Activated naive CD8-positive, alpha-beta T cell treated with anti-CD3 and anti-CD28 coated beads, Interleukin-2, amount 50 U/mL, for 16 hours (primary cell): ENCODE data around the gene NOS1AP.
"Not testable (repeated sequence)": the region's sequence is repeated elsewhere in the genome, so short reads cannot be mapped to it uniquely, and the experiment has no call there.

ENCODE experiments used
- DNase-seq: peaks from one replicate; pipeline ENCODE4 v3.0.0-alpha.2; 2020; ENCODE audit warnings: low read depth, low spot score

The NOS1AP gene

DNA sequence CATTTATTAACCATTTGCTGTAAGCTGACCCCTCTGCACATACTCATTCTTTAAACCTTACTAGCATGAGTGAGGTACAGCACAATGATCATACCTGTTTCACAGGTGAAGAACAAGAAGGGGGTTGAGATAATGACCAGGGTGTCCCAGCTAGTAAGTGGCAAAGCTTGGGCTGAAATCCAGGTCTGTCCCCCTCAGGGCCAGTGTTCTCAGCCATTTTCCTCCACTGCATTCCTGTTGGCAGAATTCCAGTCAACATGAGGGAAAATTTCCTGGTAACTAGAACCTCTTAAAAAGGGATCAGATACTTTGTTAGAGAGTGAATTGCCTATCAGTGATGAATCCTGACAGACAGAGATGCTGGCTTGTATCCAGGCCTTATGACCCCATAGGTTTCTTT is 259.0 kb downstream of the NOS1AP start:
- no peak for DNase-seq

DNA sequence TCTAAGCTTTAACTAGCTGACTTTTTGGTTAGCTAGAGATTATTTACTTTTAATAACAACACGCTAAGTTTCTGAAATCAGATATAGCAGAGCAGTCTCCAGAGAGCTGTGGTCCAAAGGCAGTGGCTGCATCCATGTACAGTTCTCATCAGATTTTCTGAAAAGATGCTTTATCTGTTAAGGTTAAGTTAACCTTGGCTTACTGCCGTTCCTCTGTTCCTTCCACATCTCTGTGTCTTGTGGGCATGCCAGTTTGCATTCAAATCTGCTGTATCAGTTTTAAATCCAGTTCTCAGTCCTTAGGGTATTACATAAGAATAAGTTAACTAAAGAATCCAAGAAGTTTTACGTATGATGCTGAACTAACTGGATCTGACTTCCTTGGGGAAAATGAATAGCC is 260.3 kb downstream of the NOS1AP start:
- DNase-seq: no peak

DNA sequence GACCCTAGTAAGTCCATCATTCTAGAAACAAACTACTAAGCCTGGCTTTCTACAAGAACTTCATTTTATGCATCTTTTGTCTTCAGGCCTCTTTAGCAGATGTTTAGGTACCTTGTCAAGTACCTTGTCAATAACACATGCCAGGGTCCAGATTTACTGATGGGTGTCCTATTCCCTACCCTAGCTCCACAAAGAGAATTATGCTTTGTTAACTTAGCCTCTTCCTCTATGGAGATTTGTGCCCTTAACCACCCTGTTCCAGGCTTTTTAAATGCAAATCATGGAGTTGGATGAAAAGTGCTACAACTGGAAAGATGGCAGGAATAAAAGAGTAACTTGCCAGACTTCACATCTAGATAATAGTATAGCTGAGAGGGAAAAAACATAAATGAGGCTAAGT is 264.5 kb downstream of the NOS1AP start:
- DNase-seq: no peak

DNA sequence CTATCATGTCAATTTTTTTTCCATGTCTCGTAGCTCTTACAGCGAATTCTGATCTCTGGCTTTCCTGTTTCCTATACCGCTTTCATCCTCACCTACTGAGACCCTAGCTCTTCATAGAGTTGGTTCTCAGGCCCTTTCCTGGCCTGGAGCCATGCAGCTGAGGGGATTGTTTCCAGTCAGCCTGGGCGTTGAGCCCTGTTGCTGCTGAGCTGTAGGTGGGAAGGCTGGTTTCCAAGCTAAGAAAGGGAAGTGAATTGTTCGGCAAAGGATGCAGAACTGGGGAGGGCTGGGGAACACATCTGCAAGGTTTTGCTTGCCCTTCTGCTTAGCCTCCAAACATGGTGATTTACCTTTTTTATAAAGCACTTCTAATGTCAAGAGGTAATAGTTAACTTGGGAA is 265.6 kb downstream of the NOS1AP start:
- no peak for DNase-seq

DNA sequence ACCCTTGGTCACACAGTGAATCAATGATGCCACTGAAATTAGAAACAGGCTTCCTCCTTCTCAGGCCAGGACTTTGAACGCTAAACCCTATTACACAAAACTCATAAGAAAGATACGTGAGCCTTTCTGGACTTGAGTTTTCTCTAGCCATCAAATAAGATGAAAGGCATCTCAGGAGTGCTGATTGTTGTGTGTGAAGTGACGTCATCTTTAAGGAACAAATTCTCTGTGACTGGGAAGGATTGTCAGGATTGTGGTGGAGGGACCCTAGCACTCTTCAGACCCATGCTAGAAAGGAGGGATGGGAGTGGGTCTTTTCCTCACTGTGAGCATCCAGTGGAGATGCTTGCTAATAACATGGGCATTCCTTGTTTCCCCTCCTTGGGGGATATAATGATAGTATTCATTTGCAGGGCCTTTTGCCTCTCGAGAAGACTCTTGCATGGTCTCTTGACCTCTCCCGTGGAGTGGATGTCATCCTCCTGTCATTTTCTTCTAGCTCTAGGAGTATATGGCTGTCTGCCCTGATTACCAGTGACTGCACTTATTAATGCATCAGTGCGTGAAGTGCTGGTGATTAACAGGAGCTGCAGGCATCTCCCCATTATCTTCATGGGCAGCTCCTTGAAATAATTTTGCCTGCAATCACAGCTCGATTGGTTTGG is 267.3 kb downstream of the NOS1AP start:
- DNase-seq: no peak

DNA sequence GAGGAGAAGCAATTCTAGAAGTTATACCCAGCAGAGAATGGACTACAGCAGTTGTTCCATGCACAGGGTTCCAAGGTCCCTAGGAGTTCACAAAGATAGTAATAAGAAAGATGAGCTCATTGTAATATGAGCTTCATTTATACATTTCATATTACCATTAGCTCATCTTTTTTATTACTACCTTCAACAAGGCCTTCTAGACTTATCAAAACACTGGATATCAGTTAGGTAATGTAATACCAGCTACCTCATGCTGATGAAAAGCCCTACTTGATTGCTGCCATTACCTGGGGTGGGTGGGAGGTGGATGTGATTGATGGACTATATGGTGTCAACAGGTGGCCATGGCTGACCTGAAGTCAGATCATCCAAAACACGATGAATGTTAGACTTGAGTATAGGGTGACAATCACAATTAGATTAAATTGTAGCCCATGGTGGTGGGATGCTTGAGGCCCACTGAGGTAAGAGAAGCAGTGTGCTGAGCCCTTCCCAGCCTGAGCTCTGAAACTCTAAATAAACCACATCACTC is 273.0 kb downstream of the NOS1AP start:
- DNase-seq: no peak

DNA sequence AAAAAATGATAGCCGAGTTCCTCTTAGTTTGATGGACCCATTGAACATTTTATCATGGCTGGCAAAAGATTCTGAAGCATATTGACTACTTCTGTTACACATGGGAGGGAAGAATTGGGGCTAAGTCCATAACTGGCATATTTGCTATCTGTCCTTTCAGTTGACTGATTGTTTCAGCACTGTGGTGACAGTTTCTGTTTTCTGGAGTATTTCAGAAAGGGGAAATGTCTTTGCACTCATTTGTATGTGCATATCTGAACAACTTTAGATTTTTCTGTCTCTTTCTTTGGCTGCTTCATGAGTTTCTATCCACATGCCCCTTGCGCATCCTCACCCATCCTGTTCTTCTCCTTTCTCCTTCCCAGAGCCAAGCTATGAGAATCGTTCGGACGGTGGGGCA is 274.0 kb downstream of the NOS1AP start:
- DNase-seq: no peak

DNA sequence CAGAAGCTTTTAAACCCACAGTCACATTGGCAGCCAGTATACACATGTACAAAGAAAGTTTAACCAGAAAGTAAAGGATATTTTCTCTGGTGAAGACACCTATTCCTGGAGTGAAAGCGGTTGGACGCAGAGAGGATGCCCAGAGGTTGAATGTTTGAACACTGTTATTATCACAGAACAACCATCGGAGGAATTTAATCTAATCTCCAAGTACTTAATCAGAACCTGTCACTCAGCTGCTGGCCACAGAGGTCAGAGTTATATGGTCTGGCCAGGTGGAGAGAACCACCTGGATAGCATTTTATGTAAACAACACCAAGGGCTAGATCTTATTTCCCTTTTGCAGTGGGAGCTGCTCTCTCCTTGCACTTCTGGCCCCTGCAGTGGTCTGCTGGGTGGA is 277.8 kb downstream of the NOS1AP start:
- DNase-seq: no peak

DNA sequence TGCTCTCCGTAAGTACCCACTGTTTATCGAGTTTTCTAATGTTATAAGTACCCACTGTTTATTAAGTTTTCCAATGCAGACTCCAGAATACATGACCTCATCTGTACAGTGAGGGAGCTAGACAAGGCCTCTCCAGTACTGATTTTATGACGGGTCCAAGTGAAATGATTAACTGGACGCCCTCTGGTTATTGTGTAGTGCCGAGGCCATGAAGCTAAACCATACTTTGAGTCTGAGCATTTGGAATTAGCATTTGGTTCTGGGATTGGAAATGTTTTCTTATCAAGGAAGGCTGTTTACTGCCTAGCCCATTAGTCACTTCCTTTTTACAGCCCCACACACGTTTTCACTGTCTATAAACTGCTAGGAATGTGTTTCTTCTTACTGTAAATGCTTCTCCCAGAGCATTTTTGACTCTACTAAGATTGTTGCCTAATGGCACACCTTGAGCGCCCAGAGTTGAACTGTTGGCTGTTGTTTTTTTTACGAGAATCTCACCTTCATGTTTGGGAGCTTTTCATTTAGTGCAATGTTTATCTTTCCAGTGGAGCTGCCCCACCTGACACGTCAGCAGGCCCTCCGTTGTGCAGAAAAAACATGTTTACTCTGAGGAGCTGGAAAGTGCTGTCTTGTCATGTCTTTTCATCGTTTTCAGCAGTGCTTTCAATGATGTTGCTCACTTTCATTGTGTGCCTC is 280.3 kb downstream of the NOS1AP start:
- DNase-seq: no peak

DNA sequence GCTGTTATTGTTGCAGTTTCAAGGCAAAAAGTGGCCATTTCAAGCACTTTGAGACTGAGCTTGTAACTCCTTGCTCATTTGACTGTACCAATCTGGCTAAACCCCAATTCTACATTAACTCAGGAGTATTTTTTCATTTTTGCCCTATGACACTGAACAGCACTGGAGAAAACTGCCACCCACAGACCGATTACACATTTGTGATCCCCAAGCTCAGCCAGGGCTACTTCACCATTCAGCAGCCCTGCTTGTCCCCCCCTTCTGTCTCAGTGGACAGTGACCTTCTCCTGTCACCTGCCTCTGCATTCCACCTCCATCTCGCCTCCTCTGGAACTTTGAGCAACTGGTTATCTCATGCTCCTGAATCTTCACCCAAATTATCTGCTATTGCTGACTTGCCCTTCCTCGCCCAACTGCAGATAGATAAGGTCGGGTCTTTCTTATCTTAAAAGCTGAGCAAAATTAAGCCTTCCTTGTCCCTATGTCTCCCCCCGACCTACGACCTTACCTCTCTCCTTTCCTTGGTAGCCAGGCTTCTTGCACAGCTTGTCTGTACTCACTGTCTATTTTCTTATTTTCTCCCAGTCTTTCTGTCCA is 281.9 kb downstream of the NOS1AP start:
- no peak for DNase-seq

DNA sequence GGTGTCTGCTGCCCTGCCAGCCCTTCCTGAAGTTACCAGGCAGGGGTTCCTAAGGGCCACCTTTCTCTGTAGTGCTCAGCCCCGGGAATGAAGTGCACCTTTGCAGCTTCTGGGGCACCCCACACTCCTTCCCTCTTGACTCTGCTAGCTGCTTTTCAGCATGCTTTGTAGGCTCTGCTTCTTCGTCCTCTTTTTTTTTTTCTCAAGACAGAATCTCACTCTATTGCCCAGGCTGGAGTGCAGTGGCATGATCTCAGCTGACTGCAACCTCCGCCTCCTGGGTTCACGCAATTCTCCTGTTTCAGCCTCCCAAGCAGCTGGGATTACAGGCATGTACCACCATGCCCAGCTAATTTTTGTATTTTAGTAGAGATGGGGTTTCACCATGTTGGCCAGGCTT is 282.4 kb downstream of the NOS1AP start:
- DNase-seq: not testable (repeated sequence)

DNA sequence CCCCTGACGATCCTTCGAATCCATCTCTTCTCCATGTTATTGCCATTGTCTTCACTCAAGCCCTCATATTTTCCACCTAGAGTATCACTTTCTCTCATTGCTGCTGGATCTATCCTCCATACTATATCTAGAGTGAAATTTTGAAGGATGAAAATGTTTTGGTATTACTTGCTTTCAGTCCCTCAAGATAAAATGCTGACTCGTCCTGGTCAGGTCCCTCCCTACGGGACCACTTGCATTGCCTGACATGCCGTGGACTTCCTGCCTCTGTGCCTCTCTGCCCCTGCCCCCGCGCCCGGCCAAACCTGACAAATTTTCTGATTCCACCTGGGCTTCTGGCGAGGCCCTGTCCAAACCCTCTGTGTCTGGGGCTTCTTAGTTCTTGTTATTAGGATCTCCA is 283.6 kb downstream of the NOS1AP start:
- DNase-seq: no peak

DNA sequence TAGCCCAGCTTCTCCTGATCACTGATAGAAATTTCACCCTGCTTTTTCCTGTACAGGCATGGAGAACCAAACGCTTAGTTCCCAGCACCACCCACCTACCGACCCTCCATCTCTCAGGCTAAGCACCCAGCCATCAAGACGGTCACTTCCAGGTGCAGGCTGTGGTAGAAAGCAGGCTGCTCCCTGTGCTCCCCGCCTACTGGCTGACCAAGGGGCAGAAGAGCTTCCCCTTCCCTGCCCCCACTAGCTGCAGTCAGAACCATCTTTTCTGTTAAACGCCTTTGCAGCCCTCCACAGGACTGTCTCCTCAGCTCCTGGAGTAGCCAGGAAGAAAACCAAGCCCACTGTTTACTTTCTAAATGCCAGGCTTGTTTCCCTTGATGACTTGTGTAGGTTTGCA is 284.2 kb downstream of the NOS1AP start:
- DNase-seq: no peak

DNA sequence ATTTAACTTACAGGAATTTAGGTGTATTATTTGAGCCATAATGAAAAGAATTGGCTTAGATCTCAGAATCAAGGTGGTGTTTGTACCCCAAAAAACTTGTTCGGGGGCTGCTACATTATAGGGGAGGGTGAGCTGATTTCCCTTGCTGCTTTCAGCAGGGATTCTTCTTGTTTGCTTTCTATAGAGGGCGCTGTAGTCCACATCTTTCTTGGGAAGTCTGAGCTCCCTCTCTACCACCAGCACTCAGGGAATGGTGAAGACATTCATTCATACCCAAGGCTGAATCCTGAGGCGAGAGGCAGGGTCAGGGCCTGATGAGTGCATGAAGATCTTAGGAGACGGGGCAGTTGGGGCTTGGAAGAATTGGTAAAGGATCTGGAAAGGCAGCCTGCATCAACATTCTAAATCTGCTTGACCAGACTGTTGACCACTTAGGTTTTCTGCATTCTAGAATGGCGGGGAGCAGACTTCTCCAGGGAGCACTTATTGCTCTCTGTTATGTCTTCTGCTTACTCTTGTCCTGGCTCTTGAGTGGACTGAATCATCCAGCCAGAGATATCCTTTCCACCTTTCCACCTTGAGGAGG is 288.3 kb downstream of the NOS1AP start:
- no peak for DNase-seq

DNA sequence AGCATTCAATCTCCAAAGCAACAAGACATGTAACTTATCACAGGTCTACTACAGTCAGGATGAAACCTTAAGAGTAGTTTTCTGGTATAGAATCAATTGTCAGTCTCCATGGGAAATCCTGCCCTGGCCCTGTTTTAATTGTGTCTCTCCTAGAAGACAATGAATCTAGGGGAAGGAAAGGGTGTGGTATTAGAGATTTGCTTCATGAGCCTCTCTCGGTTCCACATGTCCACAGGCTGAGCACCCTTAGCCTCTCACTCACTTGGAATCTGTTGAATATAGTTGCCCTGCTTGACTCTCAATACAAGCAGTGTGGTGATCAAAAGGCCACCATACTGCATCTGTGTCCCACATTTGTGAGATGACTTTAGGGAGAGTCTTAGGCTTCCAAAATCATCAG is 289.4 kb downstream of the NOS1AP start:
- DNase-seq: no peak

DNA sequence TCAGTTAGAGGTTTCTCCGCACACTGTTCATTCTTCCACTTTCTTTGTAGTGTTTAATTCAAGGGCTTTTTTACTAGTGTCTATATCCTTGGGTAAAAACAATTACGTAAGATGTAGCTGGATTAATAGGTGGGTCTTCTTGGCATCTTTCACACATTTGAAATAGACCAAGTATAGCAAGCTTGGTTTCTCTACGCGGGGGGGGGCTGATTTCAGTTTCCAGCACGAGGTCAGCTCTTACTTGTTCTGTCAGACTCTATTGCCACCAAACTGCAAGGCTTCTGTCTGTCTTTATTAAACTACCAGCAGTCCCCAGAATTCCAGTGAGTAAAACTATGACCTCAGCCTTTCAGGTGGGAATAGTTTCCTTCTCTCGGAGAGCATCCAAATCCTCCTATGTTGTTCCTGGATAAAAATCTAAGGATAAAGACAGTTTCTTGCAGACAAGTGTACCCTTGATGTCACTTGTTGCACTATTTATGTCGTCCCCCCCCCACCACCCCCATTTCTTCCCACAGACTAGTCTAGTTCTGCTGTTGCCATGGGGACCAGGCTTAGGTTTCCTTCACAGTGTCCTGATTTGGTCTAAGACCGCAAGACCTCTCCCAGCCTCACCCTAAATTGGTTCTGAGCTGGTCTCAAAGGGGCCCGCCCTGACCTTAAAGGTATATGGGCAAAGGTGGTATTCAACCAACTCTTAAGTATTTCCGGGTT is 290.2 kb downstream of the NOS1AP start:
- DNase-seq: no peak

DNA sequence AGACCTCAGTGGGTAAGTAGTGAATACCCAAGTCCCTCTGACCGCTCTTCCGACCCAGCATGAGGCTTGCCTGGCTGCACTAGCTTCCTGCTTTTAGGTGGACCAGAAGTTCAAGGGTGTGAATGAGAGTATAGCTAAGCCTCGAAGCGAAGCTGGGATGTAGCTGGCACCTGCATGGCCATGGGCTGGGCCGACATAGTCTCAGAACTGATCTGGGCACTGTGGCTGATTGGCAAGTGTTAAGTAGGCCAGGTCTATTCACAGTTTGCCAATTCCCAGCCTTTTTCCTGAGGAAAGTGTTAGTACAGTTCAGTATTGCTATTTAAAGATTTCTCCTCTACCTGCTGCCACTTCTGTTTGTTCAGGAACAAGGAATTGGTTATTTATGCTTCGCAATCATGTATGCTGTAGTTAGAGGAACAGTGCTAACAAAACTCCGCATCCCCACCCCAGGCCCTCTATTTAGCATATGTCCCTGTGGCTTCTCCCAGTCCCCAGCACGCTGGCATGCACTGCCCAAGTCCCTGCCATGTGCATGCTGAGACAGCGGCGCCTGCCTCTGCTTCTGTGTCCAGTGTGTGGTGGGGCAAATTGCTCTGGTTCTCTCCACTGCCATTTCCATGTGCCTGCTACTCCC is 290.9 kb downstream of the NOS1AP start:
- DNase-seq: no peak

DNA sequence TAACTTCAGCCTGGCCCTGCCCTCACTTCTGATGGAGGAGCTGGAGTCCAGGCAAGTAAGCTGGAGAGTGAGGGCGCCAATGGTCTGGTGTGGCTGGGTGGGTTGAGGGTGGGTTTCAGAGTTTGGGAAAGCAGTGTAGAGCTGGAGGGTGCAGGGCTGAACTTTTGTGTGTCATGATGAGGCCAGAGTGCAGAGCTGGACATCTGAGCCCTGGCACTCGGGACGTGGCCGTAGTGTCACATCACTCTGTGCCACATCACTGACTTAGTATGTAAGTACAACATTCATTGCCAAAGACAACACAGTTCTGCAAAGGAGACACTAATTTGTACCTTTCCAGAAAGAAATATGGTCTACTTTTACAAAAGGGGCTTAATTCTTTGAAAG is 291.4 kb downstream of the NOS1AP start:
- DNase-seq: no peak

DNA sequence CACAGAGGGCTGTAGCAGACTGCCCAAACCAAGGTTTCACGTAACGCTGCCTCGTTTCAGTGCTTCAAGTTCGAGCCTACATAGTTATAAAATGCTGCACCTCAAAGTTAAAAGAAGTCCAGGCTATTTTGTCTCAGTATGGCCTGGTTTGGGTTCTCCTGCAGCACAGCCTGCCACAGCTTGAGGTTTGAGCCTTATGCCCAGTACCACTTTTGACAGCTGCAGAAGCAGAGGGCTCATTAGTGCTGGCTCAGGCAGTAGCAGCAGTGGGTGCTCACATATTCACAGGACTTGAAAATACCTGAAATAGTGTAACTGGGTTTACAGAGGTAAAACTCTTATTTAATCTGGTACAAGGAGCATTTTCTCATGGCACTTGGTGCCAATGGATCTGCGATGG is 291.9 kb downstream of the NOS1AP start:
- DNase-seq: no peak

DNA sequence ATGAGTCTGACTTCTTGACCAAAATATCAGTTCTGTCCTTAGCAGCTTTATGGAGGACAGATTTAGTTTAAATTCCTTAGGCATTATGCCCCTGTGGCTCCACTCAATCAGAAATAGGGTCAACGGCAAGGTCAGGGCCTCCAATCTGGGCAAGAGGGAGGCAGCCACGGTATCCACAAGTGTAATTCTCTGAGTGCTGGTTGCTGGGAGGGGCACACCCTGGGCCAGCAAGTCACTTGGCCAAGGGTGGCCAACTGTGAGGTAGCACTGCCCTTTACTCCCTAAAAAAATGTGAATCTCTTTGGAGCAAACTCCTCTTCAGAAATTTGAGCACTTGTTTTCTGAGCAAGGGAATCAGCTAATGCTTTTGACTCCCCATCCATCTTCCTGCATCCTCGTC is 294.3 kb downstream of the NOS1AP start:
- DNase-seq: no peak

DNA sequence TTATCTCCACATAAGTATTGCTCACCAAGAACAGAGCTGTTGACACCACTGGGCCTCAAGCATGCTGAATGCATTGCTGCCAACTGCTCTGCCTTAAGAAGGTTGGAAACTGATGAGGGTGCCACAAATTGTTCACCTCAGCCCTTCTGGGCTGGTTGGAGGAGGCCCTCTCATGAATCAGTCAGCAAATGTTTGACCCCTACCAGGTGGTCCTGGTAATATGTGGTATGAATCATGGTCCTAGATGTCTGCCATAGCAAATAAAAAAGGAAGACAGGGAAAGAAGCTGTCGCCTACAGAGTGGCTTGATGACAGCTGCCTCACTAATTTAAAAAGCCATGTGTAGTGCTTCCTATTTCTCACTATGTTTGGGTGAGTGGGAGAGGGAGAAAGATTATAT is 295.0 kb downstream of the NOS1AP start:
- DNase-seq: no peak
